Fibroblast of villous mesenchyme (primary cell): ENCODE data around the gene GLYR1. TPM values are rescaled to one million over a fixed set of nuclear protein-coding genes. Genes with fewer than 3 reads are reported as not detected.

ENCODE experiments used
- DNase-seq: peaks from one replicate; pipeline ENCODE4 v3.0.0-alpha.2; 2010; ENCODE audit warnings: low read depth
- H3K4me3 ChIP-seq: 2 replicates; pipeline ENCODE4 v1.5.1; 2011; ENCODE audit warnings: low read depth, mild to moderate bottlenecking, low read length
- CTCF ChIP-seq: IDR thresholded peaks from 2 replicates; pipeline ENCODE4 v1.5.1; 2012; ENCODE audit warnings: low read depth, mild to moderate bottlenecking, low read length; ENCODE audit not compliant: insufficient read depth
- total RNA-seq: library from RNA; depleted of rRNA; stranded (reverse); fragments of >200 nt; gene quantifications from 2 replicates; pipeline ENCODE4 v1.2.3, GENCODE V29; 2012

GLYR1 gene
- total RNA-seq, 1 donor = 60.9 TPM

- no peak for DNase-seq
- no peak overlapping the region for H3K4me3 ChIP-seq
- TF ChIP-seq CTCF = no peak
Observed at GRCh38 chr16:4828567-4829321, 18.3 kb downstream of the GLYR1 start.

GRCh38 chr16:4826980-4827379 lies 20.1 kb downstream of the GLYR1 start:
- no peak overlapping the region for H3K4me3 ChIP-seq
- no peak for DNase-seq
- no peak for TF ChIP-seq CTCF

- no peak overlapping the region for H3K4me3 ChIP-seq
- no peak for DNase-seq
- TF ChIP-seq CTCF = no peak
Observed at GRCh38 chr16:4826526-4826925, 20.6 kb downstream of the GLYR1 start.

GRCh38 chr16:4825196-4825595 lies 21.9 kb downstream of the GLYR1 start:
- no peak for TF ChIP-seq CTCF
- H3K4me3 ChIP-seq = no peak overlapping the region

GRCh38 chr16:4820652-4821051 lies 26.4 kb downstream of the GLYR1 start:
- no peak for TF ChIP-seq CTCF
- DNase-seq = no peak
- H3K4me3 ChIP-seq = no peak overlapping the region

More at GRCh38 chr16:4825196-4825595, 21.9 kb downstream of the GLYR1 start:
- DNase-seq = no peak

- peak; percentile 32 for DNase-seq
- H3K4me3 ChIP-seq = no peak overlapping the region
- TF ChIP-seq CTCF = peak; percentile 17
Observed at GRCh38 chr16:4814542-4815173, 32.4 kb downstream of the GLYR1 start.

GRCh38 chr16:4814046-4814445 lies 33.0 kb downstream of the GLYR1 start:
- TF ChIP-seq CTCF = no peak
- peak; percentile 9 for DNase-seq
- H3K4me3 ChIP-seq = no peak overlapping the region
